Inferior parietal cortex (tissue), 1 donor: ENCODE measurements around the gene ADD1.
A peak's percentile ranks its signal among the peaks of the same experiment; 100 is the strongest.

Experiments used
- DNase-seq: peaks from one replicate; pipeline ENCODE4 v3.0.0-alpha.2; 2016; ENCODE audit errors: extremely low spot score

ADD1 gene

GRCh38 chr4:2963966-2964471 is 120.4 kb downstream of the ADD1 start:
- DNase-seq: peak; percentile 24

- no peak for DNase-seq
Observed at GRCh38 chr4:2964706-2965258, 121.1 kb downstream of the ADD1 start.

- no peak for DNase-seq
Observed at GRCh38 chr4:2965262-2965661, 121.6 kb downstream of the ADD1 start.

DNA sequence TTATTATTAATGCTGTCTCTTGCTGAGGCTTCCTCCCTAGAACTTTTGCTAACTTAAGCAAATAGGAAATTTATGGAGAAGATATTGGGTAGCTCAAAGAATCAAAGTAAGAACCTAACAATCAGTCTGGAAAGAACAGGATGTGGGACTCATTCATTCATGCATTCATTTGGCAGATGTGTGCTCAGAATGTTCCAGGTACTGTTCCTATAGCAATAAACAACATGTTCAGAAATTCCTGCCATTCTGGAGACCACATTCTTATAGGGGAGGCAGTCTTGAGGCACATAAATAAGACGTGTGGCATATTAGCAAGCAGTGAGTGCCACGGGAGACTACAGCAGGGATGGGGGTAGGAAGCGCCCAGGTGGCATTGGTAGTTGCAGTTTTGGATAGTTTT is 124.7 kb downstream of the ADD1 start:
- no peak for DNase-seq

DNA sequence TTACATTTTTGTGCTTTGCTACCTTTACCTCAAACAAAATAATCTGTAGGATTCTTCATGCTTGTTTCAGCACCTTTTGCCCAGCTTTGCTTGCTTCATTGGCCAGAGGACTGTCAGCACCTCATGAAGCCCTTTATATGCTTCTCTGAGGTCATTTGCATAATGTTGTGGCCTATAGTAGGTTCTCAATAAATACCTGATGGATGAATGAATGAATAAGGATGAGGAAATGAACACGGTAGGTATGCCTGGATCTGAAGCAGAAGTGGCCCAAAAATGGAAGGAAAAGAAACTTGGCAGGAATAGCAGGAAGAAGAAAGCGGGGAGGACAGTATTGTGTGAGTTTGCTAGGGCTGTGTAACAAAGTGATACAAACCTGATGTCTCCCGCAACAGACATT is 127.6 kb downstream of the ADD1 start:
- no peak for DNase-seq

DNA sequence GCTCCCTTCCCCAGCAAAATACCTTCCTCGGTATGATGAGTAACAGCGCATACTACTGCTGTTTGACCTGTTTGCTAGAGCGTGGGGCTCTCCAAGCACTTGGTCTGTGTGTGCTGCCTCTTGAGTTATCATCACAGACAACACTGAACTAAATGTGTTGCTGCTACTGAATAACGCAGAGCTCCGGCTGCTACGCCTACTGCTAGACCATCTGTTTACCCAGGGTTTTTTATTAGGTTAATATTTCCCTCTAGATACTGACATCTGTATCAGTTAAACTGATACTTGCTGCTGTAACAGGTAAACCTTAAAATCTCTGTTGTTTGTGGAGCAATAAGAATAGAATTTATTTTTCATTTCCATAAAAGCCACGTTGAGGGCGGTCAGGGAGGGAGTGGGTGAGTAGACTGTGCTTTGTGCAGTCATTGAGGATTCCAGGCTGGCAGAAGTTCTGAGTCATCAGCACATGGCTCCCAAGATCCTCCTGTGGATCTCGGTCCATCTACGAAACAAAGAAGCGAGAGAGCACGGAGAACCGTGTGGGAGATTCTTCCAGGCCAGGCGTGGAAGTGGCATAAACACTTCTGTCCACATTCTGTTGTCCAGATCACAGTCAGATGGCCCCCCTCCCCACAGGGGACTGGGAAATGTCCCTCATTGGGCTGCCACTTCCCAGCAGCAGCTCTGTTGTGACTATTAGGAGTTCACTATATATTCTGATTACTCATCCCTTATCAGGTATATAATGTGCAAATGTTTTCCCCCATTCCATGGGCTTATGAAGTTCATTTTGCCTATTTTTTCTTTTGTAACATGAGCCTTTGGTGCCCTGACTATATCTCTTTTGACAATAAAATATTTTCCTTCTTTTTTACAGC is 133.8 kb downstream of the ADD1 start:
- peak; percentile 59 for DNase-seq
